ENCODE measurements around the gene ANGPTL4. TPM values are rescaled to one million over a fixed set of nuclear protein-coding genes. Genes with fewer than 3 reads are reported as not detected.

The ANGPTL4 gene
- total RNA-seq, 1 donor = 1.1 TPM

GRCh38 chr19:8413629-8413995 is 49.7 kb downstream of the ANGPTL4 start:
- no peaks in the 10 kb centered on the region for H3K27me3 ChIP-seq (ENCODE audit: insufficient read depth, low read length)
- peak; percentile 27 for DNase-seq (ENCODE audit: insufficient read length, low spot score, missing footprints)
- no peak overlapping the region for H3K27ac ChIP-seq (ENCODE audit: low read depth, low read length)
- H3K4me2 ChIP-seq (ENCODE audit: insufficient read depth, low read length) = peak overlapping the region; percentile 80
- H3K79me2 ChIP-seq (ENCODE audit: insufficient read depth, low read length) = no peaks in the 10 kb centered on the region
- H3K4me3 ChIP-seq (ENCODE audit: insufficient read depth, low read length) = peak overlapping the region; percentile 81
- H4K20me1 ChIP-seq (ENCODE audit: insufficient read depth, low read length) = no peaks in the 10 kb centered on the region
- H3K9me3 ChIP-seq (ENCODE audit: low read depth, low read length) = no peaks in the 10 kb centered on the region
- H3K36me3 ChIP-seq (ENCODE audit: insufficient read depth, low read length) = no peaks in the 10 kb centered on the region
- no peak for TF ChIP-seq CTCF (IDR thresholded peaks at IDR 0.05; ENCODE audit: extremely low read depth, low read depth, low read length)
- H2AFZ ChIP-seq (ENCODE audit: low read length) = peak overlapping the region; percentile 83
- H3K4me1 ChIP-seq (ENCODE audit: insufficient read depth, low read length) = peaks cover 6% of the 10 kb centered on the region

DNA sequence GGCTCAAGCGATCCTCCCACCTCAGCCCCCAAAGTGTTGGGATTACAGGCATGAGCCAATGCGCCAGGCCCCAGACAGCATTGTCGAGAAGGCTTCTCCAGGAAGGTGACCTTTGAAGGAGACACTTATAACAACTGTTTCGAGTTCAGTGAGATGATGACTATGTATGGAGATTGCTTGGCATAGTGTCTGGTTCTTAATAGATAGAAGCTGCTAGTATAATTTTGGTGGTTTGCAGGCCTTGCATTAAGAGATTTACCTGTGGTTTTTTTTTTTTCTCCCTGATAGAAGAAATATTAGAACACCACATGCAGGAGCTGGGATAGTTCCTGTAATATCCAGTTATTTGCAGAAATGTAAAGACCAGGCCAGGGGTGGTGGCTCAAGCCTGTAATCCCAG is 52.8 kb downstream of the ANGPTL4 start:
- TF ChIP-seq CTCF (IDR thresholded peaks at IDR 0.05; ENCODE audit: extremely low read depth, low read depth, low read length) = no peak

DNA sequence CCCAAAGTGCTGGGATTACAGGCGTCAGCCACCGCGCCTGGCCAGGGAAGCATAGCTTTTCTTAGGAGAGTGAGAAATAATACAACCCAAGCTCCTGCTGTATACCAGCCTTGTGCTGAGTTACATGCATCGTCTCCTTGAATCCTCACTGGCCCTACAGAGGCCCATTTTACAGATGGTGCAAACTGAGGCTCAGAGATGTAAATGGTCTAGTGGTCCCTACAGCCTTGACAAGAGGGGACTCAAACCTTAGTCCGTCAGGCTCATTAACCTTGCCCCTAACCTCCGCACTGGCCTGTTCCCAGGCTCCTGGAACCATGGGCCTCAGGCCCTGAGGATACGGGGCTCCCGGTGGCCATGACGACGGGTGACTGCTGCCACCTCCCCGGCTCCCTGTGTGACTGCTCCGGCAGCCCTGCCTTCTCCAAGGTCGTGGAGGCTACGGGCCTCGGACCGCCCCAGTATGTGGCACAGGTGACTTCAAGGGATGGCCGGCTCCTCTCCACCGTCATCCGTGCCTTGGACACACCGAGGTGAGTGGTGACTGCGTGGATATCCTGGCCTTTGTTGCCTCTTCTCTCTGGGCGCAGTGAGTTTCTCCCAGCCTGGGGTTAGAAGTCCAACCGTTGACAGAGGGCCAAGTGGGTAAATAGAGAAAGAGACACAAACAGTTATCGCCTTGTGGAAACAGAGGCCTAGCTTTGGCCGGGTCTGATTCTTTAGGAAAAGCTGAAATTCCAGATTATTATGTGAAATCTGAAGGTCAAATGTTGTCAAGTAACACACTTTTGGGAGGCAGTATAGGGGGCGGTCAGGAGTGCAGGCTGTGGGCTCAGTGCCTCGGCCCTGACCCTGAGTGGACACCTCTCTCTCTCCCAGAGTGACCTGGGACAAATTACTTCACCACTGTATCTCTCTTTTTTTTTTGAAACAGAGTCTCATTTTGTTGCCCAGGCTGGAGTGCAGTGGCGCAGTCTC is 57.8 kb downstream of the ANGPTL4 start:
- Histone ChIP-seq H3K4me1 (ENCODE audit: insufficient read depth, low read length) (peaks cover 13% of the 10 kb centered on the region), H2AFZ (ENCODE audit: low read length) (no peak overlapping the region), H3K36me3 (ENCODE audit: insufficient read depth, low read length) (no peaks in the 10 kb centered on the region), H3K9me3 (ENCODE audit: low read depth, low read length) (no peaks in the 10 kb centered on the region), H3K4me3 (ENCODE audit: insufficient read depth, low read length) (no peak overlapping the region), H4K20me1 (ENCODE audit: insufficient read depth, low read length) (no peaks in the 10 kb centered on the region), H3K27me3 (ENCODE audit: insufficient read depth, low read length) (no peaks in the 10 kb centered on the region), H3K27ac (ENCODE audit: low read depth, low read length) (no peak overlapping the region), H3K79me2 (ENCODE audit: insufficient read depth, low read length) (no peaks in the 10 kb centered on the region), H3K4me2 (ENCODE audit: insufficient read depth, low read length) (no peak overlapping the region)
- peak; percentile 30 for DNase-seq (ENCODE audit: insufficient read length, low spot score, missing footprints)
- no peak for TF ChIP-seq CTCF (IDR thresholded peaks at IDR 0.05; ENCODE audit: extremely low read depth, low read depth, low read length)

More for the DNA sequence above, 52.8 kb downstream of the ANGPTL4 start:
- H3K9me3 ChIP-seq (ENCODE audit: low read depth, low read length) = no peaks in the 10 kb centered on the region
- peaks cover 6% of the 10 kb centered on the region for H3K4me1 ChIP-seq (ENCODE audit: insufficient read depth, low read length)
- H3K27me3 ChIP-seq (ENCODE audit: insufficient read depth, low read length) = no peaks in the 10 kb centered on the region
- no peak overlapping the region for H2AFZ ChIP-seq (ENCODE audit: low read length)
- H4K20me1 ChIP-seq (ENCODE audit: insufficient read depth, low read length) = no peaks in the 10 kb centered on the region
- no peaks in the 10 kb centered on the region for H3K79me2 ChIP-seq (ENCODE audit: insufficient read depth, low read length)
- no peak overlapping the region for H3K4me2 ChIP-seq (ENCODE audit: insufficient read depth, low read length)
- no peaks in the 10 kb centered on the region for H3K36me3 ChIP-seq (ENCODE audit: insufficient read depth, low read length)
- H3K27ac ChIP-seq (ENCODE audit: low read depth, low read length) = no peak overlapping the region
- no peak for DNase-seq (ENCODE audit: insufficient read length, low spot score, missing footprints)
- H3K4me3 ChIP-seq (ENCODE audit: insufficient read depth, low read length) = no peak overlapping the region

DNA sequence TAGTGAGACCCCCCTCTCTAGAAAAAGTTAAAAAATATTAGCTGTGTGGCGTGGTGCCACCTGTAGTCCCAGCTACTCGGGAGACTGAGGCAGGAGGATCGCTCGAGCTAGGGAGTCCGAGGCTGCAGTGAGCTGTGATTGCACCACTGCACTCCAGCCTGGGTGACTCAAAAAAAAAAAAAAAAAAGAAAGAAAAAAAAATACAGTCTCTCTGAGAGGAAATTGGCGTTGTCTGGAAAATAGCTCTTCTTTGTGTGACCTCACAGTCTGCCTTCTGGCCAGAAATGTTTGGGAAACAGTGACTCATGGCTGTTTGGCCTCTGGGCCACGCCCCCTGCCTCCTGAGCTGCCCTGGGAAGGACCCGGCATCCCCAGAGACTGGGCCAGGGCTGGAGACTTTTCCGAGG is 59.9 kb downstream of the ANGPTL4 start:
- Histone ChIP-seq H3K27me3 (ENCODE audit: insufficient read depth, low read length) (no peaks in the 10 kb centered on the region), H3K36me3 (ENCODE audit: insufficient read depth, low read length) (no peaks in the 10 kb centered on the region), H3K4me3 (ENCODE audit: insufficient read depth, low read length) (peak overlapping the region; percentile 31), H3K27ac (ENCODE audit: low read depth, low read length) (peak overlapping the region; percentile 69), H3K4me1 (ENCODE audit: insufficient read depth, low read length) (peaks cover 13% of the 10 kb centered on the region), H3K79me2 (ENCODE audit: insufficient read depth, low read length) (no peaks in the 10 kb centered on the region), H2AFZ (ENCODE audit: low read length) (peak overlapping the region; percentile 60), H3K4me2 (ENCODE audit: insufficient read depth, low read length) (peak overlapping the region; percentile 72), H4K20me1 (ENCODE audit: insufficient read depth, low read length) (no peaks in the 10 kb centered on the region), H3K9me3 (ENCODE audit: low read depth, low read length) (no peaks in the 10 kb centered on the region)
- TF ChIP-seq CTCF (IDR thresholded peaks at IDR 0.05; ENCODE audit: extremely low read depth, low read depth, low read length) = no peak
- peak; percentile 98 for DNase-seq (ENCODE audit: insufficient read length, low spot score, missing footprints)
